GM10266 (cell line): Measurements from ENCODE around the gene KANSL1.

Source experiments
- DNase-seq: peaks from one replicate; pipeline ENCODE4 v3.0.0; 2012; ENCODE audit errors: extremely low spot score
- CTCF ChIP-seq: IDR thresholded peaks from 2 replicates; pipeline ENCODE4 v1.5.1; 2012; ENCODE audit warnings: mild to moderate bottlenecking, low read depth; ENCODE audit not compliant: control insufficient read depth, insufficient read depth; ENCODE audit errors: missing control alignments

Gene KANSL1

GRCh38 chr17:45981306-45981705, 211.9 kb downstream of the KANSL1 start:
- TF ChIP-seq CTCF = no peak

DNA sequence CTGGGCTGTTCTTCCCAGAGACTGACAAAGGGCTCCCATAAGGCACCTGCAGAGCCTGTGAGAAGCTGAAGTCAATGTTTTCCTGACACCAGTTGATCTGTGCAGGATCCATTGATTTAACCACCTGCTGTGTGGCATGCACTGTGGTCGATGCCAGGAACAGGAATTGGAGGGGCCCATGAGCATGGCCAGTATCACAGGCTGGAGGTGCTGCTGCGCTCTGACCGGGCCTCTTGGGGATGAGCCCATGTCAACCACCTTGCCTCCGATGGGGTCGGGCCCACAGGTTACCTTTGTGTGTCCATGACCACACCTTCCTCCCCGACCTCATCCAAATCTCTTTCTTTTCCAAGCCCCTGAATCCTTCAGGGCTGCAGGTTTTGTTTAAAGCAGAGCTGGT, 212.4 kb downstream of the KANSL1 start:
- DNase-seq = no peak
- no peak for TF ChIP-seq CTCF

More at GRCh38 chr17:45981306-45981705, 211.9 kb downstream of the KANSL1 start:
- DNase-seq = no peak
